Activated CD4-positive, alpha-beta T cell treated with anti-CD3 and anti-CD28 coated beads for 1 hour (primary cell): ENCODE measurements around the gene SMAD2.
"Not testable (repeated sequence)": the region's sequence is repeated elsewhere in the genome, so short reads cannot be mapped to it uniquely, and the experiment has no call there.

Experiments
- DNase-seq: peaks from one replicate; pipeline ENCODE4 v3.0.0-alpha.2; 2020

SMAD2 gene

DNA sequence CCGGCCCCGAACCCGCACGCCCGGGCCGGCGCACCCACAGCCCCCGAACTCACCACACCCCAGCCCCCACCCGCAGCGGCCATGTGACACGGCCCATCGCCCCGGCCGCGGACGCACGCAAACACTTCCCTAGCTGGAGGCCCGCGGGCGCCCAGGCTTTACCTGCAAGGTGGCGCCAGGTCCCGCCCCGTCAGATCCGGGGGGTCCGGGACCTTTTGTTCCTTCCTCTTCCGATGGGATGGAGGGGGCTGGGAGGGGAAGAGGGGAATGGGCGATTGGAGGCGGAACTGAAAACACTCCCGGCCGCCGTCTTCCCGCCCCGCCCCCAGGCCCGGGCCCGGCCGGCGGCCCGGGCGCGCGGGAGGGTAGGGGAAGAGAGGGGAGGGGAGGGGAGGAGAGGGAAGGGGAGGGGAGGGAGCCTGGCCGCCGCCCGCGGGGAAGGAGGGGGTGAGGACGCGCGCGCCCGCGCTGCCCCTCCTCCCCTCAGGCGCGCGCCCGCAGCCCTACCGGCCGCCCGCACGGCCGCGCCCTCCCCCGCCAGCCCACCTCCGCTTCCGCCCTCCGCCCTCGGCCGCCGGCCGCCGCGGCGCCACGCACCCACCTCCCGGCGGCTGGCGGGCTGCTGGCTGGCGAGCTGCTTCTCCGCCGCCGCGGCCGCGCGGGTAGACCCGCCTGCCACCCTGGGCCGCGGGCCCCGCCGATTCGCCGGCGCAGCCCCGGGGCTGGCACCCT, at the start of gene SMAD2:
SMAD2 (minus strand) TSS at position 461 of the 732 bp plus-strand sequence. CDS start 33,903 bp downstream, outside the sequence.
- peak; percentile 75 for DNase-seq

DNA sequence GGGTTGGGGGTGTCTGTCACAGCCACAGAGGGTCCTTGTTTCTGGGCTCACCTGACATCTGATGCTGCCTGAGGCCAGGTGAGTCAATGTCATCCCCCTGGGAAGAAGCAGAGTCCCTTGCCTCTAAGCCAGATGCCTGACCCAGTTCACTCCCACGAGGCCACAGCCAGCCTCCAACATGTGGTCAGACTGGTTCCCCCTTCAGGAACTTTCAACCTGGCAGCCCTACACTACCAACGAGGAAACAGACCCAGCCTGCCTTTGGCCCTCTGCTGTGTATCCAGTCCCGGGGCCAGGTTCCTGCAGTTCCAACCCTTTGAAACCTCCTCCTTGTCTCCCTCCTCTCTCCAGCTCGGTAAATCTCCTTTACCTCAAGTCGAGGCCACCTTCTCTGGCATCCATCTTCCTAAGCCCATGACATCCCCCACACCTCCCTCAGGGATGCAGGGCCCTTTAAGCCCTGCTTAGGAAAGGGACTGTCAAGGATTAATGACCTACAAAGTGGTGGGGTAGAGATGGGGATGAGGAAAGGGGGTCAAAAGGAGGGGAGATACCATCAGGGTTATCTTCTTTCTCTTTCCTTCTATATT, 49.2 kb upstream of the SMAD2 start:
- DNase-seq: no peak

DNA sequence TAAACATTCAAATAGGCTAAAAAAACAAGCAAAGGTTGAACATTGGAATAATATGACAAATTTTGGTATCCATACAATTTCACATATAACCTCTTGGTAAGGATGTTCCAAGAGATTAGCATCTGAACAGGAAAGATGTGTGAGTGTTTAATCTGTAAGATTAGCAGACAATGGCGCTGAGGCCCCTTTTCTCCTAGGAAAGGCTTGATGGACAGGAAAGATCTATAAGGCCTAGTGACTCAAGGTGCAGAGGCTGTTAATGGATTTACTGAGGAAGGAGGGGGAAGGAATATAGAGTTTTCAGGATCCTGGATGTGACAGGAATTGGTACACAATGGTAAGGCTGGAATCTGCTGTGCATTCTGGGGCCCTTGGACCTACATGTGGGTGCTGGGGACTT, 48.1 kb upstream of the SMAD2 start:
- DNase-seq: no peak

DNA sequence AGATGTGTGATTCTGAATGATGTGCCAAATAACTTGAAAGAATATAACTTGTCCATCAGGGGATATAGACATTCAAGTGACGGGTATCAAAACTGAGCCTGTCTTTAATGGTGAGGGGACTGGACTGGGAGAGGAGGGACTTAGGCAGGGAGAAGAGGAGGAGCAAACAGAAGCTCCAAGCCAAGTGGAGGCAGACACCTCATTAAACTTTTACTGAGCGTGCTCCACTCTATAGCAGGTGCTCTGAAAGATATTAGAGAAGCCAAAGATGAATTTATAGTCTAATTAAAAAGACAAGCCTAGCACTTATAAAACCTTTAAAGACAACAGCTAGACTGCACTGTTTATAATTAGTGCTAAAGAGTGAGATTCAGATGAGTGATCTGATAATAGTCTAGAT, 47.7 kb upstream of the SMAD2 start:
- no peak for DNase-seq

DNA sequence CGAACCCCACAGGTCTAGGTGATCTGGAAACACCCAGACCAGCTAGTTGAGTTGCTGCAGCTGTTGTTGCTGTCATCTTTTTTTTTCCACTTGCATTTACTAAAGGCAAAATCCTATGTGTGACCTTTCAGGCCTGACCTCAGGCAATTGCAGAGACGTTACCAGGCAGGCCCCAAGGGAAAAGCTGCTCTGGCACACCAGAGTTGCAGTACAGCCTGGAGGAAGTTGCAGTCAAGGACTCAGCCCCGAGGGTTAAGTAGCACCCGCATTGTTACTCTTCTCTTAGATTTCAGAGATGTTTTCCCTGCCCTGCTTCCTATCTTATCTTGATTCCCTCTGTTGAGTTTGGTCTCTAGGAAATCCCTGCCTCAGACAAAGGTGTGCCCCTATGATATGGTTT, 45.2 kb upstream of the SMAD2 start:
- no peak for DNase-seq

DNA sequence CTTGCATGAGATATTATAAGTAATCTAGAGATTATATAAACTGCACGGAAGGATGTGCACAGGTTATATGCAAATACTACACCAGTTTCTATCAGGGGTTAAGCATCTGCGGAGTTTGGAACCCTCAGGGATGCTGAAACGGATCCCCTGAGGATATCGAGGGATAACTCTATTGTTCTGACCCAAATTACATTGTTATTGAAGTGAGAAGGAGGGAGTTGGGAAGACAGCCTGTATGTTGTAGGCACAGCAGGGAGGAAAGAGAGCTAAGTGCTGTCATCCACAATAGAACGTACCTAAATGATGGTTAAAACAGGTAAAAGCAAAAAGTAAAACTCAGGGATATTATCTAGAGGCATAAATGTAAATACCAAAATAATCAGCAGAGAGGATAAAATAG, 44.6 kb upstream of the SMAD2 start:
- DNase-seq: no peak

DNA sequence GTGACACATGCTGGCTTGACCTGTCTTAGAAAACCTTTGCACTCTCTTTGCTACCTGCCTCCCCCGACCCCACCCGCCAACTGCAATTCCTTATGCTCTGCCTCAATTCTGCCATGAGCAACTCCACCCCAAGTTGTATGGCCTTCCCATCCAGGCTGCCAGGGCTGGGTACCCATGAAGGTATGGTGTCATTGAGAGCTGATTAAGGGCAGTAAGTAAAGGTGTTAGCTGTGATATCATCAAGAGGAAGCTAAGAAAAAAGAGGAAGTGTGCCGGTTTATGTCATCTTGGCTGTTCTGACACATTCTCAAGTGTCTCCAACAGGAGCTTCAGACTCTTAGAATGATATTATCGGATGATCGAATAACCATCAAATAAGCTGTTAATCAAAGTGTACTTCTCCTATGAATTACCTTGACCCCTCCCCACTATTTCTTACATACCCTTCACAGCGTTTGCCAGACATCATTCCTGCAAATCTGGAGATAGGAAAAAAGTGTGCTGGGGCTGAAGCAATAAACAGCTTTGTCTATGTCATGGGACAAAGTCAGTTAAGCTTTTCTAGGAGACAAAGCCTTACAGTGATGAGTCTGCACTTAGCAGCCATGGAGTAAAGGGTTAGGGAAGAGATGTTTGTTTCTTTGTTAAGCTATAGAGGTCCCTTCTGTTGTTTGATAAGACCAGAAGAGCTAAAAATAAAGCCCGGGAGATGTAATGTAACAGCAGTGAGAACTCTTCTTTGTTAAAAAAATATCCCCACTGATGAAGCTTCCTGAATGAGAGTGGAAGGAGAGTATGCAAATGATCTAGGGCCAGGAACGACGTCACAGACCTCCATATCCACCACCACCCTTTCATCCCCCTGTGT, 40.4 kb upstream of the SMAD2 start:
- DNase-seq: no peak

DNA sequence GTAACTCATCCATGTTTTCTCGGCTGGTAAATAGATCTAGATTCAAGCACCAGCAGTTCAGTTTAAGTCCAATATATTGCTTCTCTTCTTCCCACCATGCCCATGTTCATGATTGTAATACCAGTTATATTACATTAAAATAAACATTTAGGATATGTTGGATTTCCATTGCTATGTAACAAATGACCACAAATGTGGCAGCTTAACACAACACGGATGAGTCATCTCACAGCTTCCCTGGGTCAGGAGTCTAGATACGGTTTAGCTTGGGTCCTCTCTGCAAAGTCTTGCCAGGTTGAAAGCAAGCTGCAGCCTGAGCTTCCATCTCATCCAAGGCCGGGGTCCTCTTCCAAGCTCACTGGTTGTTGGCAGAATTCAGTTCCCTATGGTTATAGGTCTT, 39.4 kb upstream of the SMAD2 start:
- no peak for DNase-seq

DNA sequence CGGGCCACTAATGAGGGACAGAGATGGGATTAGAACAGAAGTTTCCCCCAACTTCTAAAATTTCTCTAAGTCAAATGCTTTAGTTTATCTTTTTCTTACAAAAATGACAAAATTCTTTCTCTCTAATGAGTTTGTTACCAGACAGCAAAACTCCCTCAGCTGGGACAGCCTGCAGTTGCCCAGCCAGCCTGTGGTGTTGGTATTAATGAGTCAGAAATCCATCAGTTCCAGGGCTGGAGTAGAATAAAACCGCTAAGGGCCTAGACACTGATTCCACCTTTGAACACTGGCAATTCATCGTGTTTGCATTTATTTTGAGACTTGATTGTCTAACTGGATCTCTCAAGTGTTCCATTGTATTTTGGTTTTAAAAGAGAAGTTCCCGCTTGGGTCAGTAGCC, 38.3 kb upstream of the SMAD2 start:
- DNase-seq: no peak

DNA sequence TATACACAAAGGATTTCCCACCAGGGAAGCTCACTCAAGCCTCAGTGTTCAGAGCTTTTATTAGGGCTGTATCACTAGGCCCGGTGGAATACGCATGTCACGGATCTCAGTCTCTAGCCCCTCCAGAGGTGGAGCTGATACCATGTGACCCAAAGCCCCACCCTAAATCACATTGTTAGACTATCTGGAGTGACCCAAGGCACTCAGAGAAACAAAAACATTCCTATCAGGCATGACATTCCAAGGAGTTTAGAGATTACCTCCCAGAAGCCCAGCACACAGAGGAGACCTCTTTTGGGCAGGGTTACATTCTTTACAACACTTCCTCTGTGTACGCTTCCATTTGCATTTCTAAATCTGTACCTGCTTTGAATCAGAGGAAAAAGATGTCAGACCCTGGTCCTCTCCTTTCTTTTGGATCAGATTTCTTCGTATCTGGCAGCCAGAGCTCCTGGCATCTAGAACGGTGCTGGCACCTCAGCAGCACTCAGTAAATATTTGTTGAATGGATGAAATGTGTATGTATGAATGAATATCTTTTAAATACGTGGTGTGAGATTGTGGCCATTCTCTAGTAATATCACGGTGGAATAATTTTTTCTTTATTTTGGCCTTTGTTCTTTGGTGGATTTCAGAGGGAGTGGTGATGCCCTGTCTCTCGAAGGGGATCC, 37.7 kb upstream of the SMAD2 start:
- no peak for DNase-seq

DNA sequence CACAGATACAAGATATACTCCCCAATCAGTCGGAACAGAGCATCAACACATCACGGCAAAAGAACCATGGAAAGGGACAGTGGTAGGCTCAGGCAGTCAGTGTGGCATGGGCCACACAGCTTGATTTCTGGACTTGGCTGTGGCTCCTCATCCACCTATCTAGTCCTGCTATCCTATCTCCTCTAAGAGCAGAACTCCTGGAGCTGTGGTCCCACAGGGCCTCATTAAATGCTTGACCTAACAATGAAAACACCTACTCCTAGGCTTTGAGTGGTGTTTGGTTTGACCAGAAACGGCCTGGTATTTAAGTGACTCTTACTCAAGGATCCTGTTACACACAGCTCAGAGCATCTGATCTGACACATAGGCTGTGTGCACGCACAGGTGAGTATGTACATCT, 33.6 kb upstream of the SMAD2 start:
- no peak for DNase-seq

DNA sequence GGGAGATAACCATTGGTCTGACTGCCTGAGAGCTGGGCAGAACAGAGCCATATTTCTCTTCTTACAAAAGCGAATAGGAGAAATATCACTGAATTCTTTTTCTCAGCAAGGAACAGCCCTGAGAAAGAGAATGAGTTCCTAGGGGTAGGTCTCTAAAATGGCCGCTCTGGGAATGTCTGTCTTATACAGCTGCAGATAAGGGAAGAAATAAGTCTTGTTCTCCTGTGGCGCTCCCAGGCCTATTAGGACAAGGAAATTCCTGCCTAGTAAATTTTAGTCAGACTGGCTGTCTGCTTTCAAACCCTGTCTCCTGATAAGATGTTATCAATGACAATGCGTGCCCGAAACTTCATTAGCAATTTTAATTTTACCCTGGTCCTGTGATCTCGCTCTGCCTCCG, 30.5 kb upstream of the SMAD2 start:
- DNase-seq: not testable (repeated sequence)

DNA sequence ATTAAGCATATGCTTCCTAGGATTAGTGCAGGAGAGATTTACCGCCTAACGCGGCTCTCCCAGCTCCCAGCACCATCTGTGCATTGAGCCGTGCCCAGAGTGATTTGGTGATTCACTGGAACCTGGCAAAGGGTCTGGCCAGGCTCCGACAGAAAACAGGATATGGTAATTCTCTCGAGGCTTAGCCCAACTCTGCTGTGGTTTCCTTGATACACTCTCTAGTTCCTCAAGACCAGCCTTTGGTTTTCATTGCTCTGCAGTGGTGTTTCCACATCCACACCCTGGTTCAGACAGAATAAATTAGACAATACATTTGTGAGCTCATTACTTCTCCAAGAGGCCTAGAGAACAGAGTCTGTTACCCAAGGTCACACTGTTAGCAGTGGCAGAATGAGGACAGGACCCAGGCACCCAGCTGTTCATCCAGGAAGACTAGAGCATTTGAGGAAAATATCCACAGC, 23.0 kb upstream of the SMAD2 start:
- DNase-seq: no peak

DNA sequence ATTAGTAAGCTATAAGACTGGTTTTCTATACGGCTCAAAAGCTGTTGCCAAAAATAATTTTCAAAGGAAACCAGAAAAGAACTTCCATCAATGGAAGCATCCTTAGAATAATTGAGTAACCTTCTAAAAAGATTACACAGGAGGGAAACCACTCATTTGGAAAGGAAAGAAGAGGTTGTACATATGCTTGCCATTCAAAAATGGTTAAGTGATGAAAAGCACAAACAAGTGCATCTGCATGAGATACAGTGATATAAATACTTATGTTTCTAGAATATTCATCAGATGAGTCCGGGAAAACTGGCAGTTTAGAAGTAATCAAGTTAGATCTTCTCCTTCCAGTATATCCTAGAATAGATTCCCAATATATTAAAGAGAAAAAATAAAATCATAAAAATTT, 20.1 kb upstream of the SMAD2 start:
- no peak for DNase-seq

DNA sequence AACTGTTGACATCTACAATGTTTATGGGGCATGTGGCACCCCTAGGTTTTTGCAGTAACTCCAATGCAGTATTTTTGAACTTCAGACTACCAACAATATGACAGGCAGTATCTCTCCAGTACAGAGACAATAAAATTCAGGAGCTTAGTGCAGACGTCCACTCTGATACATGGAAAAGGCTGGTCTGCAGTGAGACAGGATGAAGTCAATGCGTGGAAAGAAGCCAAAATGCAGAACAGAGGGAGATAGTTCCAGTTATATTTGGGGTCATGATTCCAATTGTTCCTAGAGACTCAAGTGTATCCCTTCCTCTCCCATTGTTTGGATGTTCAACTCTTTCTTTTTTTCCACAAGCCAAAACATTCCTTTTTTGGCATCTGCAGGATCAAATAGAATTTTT, 18.7 kb upstream of the SMAD2 start:
- no peak for DNase-seq

DNA sequence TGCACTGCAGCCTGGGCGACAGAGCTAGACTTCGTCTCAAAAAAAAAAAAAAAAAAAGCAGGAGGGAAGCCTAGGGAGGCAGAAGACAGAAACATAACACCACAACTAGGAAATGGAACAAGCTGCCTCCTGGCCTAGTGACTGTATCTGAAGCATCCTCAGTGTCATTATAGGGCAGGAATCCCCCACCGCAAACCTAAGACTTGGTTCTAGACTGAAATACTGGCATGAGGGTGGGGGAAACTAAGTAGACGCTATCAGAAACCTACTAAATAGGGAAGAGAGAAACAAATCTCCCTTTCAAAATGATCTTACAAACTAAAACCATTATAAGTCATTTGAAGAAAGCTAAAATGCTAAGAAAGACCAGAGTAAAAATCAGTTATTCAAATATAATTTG, 16.4 kb upstream of the SMAD2 start:
- DNase-seq: no peak

DNA sequence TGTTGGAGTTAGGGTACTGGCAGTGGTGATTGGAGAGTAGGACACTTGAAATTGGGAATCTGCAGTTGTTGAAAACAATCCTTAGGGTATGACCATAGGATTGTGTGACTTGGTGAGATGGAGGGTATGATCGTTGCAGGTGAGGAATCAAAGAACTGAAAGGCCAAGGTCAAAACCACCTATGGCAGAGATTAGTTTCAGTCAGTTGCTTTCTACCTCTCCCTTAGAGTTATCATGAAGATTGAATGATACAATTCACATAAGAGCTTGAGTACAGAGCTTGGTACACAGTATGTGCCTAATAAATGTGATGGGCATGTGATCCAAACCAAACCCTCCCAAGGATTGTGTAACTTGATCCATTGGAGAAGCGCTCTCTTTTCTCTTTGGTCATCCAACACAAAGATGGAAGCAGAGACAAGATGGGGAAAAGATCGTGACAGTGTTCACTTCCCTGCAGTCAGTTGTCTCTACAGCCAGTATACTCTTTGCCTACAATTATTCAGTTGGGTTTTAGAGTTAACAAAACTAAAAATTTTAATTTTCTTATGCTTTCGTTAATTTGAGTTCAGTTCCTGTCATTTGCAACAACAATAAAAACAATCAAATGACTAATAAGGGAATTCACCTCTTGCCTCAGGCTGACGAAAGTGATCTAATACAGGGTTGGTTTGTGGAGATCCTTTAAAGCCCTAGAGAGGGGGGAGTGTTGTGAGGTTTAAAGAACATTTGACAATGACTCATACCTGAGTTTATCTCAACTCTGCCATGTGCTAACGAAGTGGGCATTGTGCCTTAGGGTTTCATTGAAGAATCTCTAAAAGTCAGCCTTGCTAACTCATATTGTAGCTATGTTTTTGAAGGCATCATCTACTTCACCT, 14.8 kb upstream of the SMAD2 start:
- DNase-seq: no peak

DNA sequence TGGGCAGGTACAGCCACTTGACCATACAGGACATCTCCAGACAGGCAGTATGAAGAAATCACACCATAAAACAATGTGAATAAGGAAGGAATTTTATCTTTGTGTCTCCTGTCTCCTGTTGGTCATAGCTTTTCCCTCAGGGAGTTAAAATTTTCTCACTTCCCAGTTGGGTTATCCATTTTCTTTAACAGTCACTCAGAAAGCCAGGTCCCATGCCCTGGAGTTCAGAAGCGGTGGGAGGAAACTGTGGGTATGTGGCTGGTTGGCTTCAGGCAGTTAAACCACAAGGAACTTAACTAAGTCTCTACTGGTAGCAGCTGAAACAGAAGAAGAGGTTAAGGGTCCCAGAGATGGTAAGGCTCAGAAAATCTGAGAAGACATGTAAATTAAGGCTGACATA, 6.5 kb upstream of the SMAD2 start:
- DNase-seq: no peak

DNA sequence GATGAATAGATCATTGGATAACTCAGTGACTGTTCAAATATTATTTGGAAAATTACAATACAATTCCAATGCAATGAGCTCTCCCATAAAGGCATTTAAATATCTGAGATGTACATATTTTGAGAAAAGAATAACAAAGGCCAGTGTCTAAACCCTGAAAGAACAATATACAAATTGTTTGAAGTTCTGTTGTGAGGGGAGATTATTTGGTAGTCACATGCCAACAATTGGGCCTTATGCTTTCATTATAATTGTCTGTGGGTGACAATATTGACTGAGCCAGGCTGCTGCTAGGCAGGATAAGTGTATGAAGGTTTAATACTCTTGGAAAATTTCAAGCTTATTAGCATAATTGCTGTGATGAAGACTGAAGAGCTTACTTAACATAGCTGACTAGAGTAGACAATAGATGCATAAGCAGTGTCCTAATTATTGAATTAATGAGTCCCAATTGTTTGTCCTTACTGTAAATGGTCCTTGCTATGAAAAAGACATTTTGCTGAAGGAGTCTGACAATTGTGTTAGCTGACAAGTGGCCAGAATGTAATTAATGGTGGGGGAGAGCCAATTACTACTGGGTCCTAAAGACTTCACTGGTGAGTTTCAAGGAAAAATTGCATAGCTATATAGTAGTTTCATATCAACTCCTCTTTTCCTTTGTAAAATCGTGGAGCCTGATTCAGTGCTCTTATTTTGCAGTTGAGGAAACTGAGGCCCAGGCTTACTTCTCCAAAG, 5.0 kb upstream of the SMAD2 start:
- no peak for DNase-seq

DNA sequence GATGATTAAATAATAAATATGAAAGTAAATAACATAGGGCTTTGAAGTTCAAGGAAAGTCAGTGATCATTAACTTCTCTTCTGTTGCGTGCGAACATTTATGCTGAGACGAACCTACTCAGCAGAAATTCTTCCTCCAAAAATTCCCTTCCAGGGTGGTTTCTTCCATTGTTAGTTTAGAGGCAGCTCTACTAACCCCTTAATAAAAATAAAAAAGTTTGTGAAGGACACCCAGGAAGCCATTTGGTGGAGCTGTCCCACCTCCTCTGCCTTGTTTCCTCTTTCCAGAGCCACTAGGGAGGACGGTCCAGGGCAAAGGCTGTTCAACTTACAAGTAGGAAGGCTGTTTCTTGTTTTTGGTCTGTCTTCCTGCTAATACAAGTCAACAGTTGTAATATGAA, 2.1 kb upstream of the SMAD2 start:
- no peak for DNase-seq

DNA sequence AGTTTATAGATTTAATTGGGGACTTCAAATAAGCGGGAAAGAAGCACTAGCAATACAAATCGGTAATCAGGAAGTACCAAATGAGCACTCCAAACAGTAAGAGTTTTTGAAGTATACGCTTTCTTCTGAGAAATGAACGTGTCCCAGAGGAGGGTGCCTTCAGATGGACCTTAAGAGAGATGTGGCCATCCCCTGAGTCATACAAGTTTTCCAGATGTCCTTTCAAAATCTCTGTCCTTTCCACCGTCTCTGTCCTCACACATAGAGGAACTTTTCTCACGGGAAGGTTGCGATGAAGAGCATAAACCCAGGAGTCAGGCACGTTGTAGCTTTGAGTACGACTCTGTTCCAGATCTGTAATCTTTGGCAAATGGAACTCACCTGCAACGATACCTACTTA, 1.7 kb upstream of the SMAD2 start:
- no peak for DNase-seq

DNA sequence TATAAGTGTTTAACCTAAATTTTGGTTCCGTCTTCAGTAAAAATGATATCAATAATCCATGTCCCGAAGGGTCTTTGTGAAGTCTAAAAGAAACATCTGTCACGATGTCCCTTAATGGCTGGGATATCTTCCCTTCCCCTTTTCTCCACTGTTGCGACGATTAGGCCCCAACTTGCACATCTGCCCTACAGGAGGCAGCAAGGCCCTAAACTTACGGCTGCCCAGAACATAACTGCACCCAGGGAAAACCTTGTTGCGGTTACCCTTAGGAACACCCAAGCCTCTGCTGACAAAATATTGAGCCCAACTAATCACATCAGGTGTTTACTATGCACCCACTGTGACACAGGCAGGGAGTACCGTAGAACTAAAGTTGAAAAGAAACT, 1.3 kb upstream of the SMAD2 start:
- peak; percentile 13 for DNase-seq
